ENCODE results near the gene NECTIN1.

The NECTIN1 gene

DNA sequence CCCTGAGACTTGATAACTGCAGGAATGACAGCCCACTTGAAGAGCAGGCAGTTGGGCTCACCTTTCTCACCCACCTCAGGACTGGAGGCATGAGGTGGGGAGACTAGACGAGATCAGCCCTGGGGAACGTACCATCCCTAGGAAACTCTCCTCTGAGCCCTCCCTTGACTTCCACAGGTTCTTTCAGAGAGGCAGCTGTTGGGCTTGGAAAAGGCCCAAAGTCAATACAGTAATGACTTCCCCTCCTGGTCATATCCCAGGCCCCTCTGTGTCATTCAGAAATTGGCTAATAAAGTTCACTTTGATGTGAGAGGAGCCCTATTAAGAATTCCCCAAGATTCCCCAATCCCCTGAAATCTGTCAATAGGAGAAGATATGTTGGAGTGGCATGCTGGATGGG lies 5.8 kb upstream of the NECTIN1 start:
- no peak for DNase-seq (ENCODE audit: low read depth)
- H3K4me3 ChIP-seq (replicated peaks; ENCODE audit: low read depth, low read length) = no peak overlapping the region
- TF ChIP-seq, protein P1, sequence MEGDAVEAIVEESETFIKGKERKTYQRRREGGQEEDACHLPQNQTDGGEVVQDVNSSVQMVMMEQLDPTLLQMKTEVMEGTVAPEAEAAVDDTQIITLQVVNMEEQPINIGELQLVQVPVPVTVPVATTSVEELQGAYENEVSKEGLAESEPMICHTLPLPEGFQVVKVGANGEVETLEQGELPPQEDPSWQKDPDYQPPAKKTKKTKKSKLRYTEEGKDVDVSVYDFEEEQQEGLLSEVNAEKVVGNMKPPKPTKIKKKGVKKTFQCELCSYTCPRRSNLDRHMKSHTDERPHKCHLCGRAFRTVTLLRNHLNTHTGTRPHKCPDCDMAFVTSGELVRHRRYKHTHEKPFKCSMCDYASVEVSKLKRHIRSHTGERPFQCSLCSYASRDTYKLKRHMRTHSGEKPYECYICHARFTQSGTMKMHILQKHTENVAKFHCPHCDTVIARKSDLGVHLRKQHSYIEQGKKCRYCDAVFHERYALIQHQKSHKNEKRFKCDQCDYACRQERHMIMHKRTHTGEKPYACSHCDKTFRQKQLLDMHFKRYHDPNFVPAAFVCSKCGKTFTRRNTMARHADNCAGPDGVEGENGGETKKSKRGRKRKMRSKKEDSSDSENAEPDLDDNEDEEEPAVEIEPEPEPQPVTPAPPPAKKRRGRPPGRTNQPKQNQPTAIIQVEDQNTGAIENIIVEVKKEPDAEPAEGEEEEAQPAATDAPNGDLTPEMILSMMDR (IDR thresholded peaks at IDR 0.05; ENCODE audit: low read length, missing control alignments) = no peak

DNA sequence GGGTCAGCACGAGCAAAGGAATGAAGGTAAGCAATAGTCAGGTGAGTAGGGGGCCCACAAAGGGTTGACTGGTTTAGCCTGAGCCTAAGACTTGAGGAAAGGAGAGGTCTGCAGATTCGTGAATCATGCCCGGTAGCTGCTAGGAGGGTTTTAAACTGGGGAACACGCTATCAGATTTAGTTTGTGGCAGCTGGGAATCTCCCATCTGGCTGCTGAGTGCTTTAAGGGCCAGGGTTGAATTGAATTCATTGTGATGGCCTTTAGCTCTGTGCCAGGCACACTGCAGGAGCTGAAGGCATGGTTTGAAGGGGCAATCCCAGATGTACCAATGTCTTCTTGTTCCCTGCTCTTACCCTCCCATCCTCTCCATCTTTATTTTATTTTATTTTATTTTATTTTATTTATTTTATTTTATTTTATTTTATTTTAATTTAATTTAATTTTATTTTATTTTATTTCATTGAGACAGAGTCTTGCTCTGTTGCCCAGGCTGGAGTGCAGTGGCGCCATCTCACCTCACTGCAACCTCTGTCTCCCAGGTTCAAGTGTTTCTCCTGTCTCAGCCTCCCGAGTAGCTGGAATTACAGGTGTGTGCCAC lies 1.9 kb upstream of the NECTIN1 start:
- DNase-seq (ENCODE audit: low read depth) = no peak
- no peak overlapping the region for H3K4me3 ChIP-seq (replicated peaks; ENCODE audit: low read depth, low read length)
- TF ChIP-seq, protein P1 (IDR thresholded peaks at IDR 0.05; ENCODE audit: low read length, missing control alignments) = no peak

DNA sequence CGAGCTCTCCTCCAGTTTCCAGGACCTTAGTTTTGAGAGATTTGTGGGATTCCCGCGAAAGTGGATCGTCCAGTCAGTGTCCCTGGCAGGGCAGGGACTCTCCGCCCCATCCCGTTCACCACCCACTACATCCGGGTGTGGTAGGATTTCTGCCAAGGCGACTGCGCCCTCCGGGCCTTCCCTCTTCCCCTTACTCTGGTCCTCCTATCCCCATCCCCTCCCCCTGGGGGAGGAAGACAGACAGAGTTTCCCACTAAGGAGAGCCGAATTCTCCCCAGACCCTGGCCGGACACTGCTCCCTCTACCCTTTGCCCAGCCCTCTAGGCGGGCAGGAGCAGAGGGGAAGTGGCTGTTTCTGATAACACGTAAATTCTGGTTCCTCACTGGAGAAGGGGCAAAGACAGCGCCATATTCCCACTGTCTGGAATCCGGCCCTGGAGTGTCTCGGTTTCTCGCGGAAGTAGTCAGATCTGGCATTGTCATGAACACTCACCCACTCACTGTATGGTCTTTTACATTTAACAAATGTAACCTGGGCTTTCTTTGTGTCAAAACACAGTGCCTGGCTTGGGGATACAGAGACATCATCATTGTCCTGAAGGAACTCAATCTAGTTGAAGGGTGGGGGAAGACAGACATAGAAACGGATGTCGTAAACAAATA lies 1.1 kb upstream of the NECTIN1 start:
- TF ChIP-seq, protein P1 (IDR thresholded peaks at IDR 0.05; ENCODE audit: low read length, missing control alignments) = no peak
- DNase-seq (ENCODE audit: low read depth) = peak; percentile 73

DNA sequence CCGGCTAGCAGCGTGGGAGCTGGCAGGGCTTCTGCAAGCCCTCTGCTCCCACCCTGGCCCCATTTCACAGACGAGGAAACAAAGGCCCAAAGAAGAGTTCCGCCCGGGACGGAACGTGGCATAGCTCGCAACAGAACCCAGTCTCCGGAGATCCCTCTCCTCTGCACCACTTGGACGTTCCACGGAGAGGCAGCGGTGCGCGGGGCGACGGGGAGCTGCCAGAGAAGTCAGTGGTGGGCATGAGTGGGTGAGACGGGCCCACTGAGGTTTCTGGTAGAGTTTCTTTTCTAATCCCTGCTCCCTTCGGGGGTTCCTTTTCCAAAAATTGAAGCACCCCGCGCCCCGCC lies 554 bp upstream of the NECTIN1 start:
- TF ChIP-seq, protein P1 (IDR thresholded peaks at IDR 0.05; ENCODE audit: low read length, missing control alignments) = no peak
- H3K4me3 ChIP-seq (replicated peaks; ENCODE audit: low read depth, low read length) = peak overlapping the region; percentile 65
- DNase-seq (ENCODE audit: low read depth) = no peak

More for the DNA sequence above, 1.1 kb upstream of the NECTIN1 start:
- H3K4me3 ChIP-seq (replicated peaks; ENCODE audit: low read depth, low read length) = peak overlapping the region; percentile 65

DNA sequence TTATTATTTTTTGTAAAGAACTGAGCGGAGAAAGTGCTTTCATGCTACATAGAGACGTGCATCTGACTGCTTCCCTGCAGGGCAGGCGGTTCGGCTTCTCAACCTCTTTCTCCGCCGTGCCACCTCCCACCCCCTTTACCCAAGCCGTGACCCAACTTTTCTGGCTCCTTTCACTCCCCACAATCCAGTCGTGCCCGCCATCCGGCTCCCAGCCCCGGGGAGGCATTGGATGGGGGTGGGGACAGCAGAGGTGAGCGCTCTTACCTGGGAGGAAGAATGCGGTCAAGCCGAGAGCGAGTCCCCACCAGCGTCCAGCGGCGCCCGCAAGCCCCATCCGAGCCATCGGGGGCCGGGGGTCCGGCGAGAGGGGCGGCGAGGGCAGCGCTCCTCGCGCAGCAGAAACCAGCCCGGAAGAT lies 781 bp downstream of the NECTIN1 start:
- DNase-seq (ENCODE audit: low read depth) = peak; percentile 8
- TF ChIP-seq, protein P1 (IDR thresholded peaks at IDR 0.05; ENCODE audit: low read length, missing control alignments) = no peak
- peak overlapping the region; percentile 65 for H3K4me3 ChIP-seq (replicated peaks; ENCODE audit: low read depth, low read length)

DNA sequence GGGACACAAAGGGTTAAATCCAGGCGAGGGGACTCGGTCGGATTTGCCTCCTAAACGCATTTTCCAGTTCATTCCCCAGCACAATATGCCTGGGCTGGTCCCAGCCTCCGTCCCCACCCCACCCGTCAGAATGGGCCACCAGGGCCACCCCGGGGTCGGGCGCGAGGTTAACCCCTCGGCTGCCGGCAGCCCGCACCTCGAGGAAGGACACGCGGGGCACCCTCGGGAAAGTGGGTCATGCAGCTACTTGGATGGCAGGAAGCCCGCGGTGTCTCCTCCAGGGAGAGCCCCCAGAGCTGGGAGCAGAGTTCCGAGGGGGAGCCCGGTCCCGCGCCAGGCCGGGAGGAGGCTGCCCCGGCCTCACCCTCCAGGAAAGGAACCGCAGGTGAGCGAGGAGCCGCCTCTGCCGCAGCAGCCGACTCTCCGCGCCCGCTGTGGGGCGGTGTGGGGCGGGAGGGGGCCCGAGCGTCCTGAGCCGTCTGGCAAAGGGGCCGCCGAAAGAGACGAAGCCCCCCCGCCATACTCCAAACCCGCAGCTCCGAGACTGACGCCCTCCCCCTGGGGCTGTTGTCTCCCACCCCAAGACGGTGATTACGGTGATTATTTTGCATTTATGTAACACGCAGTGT lies 1.4 kb downstream of the NECTIN1 start:
- H3K4me3 ChIP-seq (replicated peaks; ENCODE audit: low read depth, low read length) = peak overlapping the region; percentile 65
- TF ChIP-seq, protein P1 (IDR thresholded peaks at IDR 0.05; ENCODE audit: low read length, missing control alignments) = no peak
- DNase-seq (ENCODE audit: low read depth) = no peak
